Right renal pelvis (tissue), 4 donors: Measurements from ENCODE around the gene ADGRV1. TPM values are rescaled to one million over a fixed set of nuclear protein-coding genes. Genes with fewer than 3 reads are reported as not detected.
"Not testable (repeated sequence)": the region's sequence is repeated elsewhere in the genome, so short reads cannot be mapped to it uniquely, and the experiment has no call there.

Experiments
- DNase-seq, 4 donors: peaks; one replicate each; pipeline ENCODE4 v3.0.0-alpha.2; 2013; ENCODE audit warnings: low read depth in 4 of 4, low spot score in 3 of 4, missing footprints in 1 of 4
- polyA plus RNA-seq, 4 donors: library from polyadenylated mRNA; unstranded; fragments of 120-200 nt; gene quantifications; one replicate each; pipeline ENCODE4 v1.2.1, GENCODE V29; 2013; ENCODE audit not compliant: insufficient read length in 4 of 4

Gene ADGRV1
- polyA plus RNA-seq, 4 donors = 8.6 to 12.6 (median 12.0) TPM

DNA sequence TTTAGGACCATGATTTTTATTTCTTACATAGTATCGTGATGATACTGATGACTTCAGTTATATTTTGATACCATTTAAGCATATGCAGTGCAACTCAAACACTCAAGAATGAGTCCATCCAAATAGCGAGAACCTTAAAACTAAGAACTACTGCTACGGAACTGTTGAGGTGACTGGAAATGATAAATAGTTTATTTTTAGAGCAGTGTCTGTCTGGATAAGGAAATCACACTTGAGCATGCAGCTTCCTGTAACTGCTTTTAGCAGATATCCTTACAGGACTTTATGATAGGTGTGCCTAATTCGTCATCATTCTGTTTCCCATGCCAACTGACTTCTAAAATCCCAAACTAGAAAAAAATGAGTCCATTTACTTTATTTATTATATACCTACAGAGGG is 85.5 kb downstream of the ADGRV1 start:
- DNase-seq = no peak

DNA sequence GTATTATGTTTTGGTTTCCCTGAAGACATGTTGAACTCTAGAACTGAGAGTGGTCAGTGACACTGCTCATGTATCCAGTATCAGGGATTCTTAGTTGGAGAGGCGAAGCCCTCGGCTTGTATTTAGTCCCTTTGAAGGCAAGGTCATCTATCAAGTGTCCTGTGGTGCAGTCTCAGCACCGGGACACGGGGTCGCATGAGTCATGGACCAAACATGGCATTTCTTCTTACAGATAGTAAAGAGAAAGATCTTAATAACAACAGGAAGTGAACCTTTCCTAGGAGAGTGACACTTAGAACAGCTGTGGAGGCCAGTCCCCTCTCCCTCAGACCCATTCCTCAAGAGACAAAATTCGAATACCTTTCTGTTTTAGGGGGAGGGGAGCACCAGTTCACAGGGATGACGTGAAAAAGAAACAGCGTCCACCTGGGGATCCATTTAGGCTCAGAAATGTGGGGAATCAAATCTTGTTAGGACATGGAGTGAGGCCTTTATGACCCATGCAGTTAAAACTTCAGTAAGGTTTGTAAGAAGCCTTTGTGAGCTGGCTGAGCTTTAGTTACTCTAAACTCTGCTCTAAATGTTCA is 86.5 kb downstream of the ADGRV1 start:
- peak in 2 of 4 donors; percentile 1 to 5 for DNase-seq

DNA sequence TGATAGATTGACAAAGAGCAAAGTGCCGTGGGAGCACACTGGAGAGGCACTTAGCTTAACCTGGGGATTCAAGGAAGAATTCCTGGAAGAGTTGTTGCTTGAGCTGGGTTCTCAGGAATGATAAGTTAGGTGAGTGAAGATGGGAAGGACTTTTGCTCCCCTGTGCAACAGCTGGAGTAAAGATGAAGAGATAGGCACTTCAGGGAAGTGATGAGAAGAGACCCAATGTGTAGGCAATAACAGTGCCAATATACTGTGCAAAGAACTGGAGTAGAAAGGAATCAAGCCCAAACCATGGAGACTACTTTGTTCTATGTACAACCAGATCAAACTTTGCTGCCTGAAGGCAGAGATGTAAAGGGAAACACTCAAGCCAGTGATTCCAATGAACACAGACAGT is 92.2 kb downstream of the ADGRV1 start:
- no peak for DNase-seq

DNA sequence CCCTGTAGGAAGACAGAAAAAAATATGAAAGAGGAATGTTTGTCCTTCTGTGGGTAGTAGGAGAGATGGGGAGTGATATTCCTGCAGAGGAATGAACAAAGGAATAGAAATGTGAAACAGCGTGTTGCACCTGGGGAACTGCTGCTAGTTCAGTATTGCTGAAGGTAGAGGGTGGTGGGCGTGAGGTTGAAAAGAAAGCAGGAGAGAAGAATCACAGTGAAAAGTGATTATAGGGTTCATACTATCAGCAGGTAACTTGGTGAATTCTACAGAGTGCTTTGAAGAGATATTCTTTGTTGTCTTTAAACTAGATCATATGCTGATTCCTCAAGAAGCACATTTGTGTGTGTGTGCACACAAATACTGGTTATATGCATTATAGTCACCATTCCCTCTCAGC is 95.6 kb downstream of the ADGRV1 start:
- DNase-seq = no peak

DNA sequence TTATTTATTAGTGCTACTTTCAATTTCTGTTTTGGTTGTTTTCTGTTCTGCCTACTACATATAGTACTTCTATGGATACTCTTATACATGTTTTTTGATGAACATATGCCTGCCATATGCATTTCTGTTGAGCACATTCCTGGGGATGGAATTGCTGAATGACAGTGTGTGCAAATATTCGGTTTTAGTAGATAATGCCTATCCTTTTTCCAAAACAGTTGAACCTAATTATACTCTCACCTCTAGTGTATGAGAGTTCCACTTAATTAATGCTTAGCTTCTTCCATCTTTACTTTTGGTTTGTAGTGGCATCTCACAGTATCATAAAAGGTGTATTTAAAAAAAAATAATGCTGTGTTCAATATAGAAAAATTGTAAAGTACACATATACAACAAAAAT is 96.8 kb downstream of the ADGRV1 start:
- DNase-seq = no peak

DNA sequence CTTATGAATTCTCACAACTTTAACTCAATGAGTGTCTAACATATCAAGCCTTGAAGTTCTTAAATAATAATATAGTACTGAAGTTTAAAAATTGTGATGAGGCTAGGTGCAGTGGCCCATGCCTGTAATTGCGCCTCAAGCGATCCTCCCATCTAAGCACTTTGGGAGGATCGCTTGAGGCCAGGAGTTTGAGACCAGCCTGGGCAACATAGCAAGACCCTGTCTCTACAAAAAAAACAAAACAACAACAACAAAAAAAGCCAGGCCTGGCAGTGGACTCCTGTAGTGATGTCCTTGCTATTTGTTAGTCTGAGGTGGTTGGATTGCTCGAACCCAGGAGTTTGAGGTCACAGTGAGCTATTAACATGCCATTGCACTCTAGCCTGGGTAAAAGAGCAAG is 98.4 kb downstream of the ADGRV1 start:
- DNase-seq = no peak

DNA sequence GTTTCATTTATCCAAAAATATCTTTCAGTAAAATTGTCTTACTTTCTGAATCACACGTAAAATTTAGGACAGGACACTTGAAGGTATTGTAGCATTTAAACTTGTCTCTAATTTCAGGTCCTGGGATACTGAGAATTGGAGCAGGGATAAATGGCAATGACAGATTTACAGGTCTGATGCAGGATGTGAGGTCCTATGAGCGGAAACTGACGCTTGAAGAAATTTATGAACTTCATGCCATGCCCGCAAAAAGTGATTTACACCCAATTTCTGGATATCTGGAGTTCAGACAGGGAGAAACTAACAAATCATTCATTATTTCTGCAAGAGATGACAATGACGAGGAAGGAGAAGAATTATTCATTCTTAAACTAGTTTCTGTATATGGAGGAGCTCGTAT is 99.2 kb downstream of the ADGRV1 start:
- no peak for DNase-seq

DNA sequence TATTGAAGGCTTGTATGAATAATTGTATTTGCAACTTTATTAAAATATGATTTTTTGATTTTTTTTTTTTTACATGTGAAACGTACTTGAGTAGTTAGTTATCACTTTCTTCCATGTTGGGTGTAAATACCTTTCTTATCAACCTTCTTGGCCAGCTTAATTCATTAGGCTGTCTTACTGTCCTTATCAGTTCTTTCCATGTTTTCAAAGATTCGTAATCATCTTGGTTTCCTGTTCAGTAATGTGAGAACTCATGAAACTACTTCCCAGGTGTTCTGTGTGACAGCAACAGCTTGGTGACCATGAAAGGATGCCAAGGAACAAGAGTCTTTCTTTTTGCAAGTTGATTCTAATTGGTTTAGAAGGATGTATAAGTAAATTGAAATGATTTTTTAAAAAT is 100.0 kb downstream of the ADGRV1 start:
- DNase-seq = no peak

DNA sequence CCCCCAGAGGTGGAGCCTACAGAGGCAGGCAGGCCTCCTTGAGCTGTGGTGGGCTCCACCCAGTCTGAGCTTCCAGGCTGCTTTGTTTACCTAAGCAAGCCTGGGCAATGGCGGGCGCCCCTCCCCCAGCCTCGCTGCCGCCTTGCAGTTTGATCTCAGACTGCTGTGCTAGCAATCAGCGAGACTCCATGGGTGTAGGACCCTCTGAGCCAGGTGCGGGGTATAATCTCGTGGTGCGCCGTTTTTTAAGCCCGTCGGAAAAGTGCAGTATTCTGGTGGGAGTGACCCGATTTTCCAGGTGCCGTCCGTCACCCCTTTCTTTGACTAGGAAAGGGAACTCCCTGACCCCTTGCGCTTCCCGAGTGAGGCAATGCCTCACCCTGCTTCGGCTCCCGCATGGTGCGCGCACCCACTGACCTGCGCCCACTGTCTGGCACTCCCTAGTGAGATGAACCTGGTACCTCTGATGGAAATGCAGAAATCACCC is 109.5 kb downstream of the ADGRV1 start:
- not testable (repeated sequence) for DNase-seq

DNA sequence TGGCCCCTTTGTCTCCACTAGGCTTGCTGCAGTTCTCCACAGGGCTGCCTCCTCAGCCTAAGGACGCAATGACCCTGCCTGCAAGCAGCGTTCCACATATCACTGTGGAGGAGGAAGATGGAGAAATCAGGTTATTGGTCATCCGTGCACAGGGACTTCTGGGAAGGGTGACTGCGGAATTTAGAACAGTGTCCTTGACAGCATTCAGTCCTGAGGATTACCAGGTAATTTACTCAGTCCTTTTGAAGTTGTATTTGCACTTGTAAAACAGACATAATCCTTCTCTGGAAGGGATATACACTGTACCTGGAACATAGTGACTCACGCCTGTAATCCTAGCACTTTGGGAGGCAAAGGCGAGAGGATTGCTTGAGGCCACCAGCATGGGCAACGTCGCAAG is 116.6 kb downstream of the ADGRV1 start:
- DNase-seq = no peak

DNA sequence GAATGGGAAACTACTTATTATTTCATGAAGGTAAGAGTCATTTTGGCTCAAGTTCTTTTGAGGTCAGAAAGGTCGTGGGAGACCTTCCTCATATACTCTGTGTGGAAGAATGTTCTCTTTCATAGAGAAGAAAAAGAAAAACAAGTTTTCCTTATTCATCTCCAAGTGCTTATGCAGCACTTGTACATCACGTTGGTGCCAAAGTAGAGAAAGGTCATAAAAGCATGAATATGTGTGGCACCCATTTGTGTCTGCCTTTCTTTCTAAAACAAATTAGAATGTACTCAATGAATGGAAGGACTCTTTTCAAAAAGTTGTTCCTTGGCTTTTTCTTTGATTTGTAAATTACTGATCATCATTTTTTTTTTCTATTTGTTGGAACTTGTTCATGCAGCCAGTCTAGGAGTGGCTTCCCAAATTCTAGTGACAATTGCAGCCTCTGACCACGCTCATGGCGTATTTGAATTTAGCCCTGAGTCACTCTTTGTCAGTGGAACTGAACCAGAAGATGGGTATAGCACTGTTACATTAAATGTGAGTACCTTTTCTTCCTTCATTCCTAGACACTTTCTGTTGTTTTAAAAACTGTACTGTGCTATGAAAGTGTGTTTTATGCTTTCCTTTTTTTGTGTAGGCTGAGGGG is 122.4 kb downstream of the ADGRV1 start:
- no peak for DNase-seq

DNA sequence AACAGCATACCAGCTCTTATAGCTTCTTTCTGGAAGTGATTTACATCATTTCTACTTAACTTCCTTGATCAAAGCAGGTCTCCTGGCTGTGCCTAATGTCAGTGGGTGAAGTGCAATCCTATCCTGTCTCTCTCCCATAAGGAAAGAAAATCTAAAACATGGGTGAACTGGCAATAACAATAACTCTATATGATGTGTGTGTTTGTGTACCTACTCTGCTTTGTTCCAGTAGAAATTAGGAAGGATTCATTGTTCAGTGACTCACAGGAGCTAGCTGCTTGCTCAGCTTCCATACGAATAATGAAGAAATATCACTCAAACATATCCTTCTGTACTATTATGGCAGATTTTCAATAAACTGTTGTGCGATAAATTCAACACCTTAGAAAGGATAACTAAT is 123.7 kb downstream of the ADGRV1 start:
- DNase-seq = no peak

DNA sequence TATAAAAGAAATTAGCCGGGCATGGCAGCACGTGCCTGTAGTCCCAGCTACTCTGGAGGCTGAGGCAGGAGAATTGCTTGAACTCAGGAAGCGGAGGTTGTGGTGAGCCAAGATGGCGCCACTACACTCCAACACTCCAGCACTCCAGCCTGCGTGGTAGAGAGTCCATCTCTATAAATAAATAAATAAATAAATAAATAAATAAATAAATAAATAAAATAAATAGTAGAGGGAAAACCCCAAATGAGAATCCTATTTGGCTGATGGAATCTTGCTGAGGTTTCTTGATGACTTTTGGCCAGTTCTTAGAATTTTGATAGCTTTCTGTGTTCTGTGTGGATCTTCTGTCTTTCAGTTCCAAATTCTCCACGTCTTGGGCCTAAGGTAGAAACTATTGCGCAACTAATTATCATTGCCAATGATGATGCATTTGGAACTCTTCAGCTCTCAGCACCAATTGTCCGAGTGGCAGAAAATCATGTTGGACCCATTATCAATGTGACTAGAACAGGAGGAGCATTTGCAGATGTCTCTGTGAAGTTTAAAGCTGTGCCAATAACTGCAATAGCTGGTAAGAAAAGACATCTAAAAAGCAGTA is 126.9 kb downstream of the ADGRV1 start:
- DNase-seq = no peak

DNA sequence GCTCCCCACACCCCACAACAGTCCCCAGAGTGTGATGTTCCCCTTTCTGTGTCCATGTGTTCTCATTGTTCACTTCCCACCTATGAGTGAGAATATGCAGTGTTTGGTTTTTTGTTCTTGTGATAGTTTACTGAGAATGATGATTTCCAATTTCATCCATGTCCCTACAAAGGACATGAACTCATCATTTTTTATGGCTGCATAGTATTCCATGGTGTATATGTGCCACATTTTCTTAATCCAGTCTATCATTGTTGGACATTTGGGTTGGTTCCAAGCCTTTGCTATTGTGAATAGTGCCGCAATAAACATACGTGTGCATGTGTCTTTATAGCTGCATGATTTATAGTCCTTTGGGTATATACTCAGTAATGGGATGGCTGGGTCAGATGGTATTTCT is 127.8 kb downstream of the ADGRV1 start:
- not testable (repeated sequence) for DNase-seq

DNA sequence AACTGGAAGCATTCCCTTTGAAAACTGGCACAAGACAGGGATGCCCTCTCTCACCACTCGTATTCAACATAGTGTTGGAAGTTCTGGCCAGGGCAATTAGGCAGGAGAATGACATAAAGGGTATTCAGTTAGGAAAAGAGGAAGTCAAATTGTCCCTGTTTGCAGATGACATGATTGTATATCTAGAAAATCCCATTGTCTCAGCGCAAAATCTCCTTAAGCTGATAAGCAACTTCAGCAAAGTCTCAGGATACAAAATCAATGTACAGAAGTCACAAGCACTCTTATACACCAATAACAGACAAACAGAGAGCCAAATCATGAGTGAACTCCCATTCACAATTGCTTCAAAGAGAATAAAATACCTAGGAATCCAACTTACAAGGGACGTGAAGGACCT is 128.9 kb downstream of the ADGRV1 start:
- not testable (repeated sequence) for DNase-seq

DNA sequence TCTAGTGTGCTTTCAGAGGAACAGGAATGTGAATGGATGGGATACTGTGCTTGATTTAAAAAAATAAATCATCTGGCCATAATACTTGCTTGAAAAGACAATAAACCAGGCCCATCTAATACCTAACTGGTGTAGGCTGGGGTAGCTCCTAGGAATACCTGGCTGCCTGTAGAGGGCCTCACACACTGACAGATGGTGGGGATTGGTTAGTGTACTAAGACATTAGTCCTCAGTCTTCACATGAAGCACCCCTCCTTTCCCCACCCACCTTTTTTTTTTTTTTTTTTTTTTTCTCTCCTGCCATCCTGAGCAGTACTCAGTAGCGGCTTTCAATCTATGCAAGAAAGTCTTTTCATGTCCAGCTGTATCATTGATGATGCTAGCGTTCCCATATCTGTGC is 130.5 kb downstream of the ADGRV1 start:
- no peak for DNase-seq

DNA sequence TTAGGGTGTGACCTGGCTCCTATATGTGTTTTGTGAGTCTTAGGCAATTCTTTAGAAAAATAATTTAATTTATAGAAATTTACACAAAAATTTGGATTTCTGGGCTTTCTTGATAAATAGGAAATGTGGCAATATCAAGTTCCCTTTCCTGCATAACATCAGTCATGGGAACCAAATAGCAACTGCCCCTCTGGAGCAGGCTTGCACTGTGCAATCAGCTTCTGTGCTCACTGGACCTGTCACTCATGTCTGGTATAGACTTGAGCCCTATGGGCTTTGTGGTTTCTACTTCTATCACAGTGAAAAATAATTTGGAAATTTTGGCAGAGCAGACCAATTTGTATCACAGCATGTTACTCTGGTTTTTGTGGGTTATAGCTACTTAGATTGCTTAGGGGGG is 131.7 kb downstream of the ADGRV1 start:
- no peak for DNase-seq

DNA sequence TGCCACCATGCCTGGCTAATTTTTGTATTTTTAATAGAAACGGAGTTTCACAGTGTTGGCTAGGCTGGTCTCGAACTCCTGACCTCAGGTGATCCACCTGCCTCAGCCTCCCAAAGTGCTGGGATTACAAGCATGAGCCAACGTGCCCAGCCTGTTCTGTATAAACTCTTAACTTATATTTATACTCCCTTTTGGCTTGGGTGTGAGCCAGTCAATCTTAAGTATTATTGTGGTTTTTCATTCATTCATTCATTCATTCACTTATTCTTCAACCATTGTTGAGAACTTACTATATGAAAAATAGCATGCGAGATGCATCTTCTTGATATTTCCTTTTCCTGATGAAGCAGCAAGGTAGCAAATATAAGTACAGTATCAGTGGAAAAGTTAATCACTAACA is 132.9 kb downstream of the ADGRV1 start:
- DNase-seq = no peak

DNA sequence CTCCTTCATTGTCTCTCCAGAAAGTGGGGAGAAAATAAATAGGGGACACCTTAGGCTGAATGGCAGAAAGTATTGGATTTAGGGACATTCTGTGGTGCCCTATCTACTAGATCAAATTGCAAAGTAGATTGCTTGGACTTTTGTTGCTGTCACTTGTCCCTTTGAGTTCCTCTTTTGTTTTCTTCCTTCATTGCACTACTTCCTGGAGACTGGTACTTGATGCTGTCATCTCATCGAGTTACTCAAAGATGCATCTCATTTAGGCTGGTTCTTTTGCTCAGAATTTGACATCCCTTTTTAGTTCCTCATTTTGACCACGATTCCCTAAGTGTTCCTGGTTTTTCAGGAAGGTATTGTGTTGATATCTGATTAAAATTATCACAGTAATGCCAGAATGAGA is 137.6 kb downstream of the ADGRV1 start:
- no peak for DNase-seq

DNA sequence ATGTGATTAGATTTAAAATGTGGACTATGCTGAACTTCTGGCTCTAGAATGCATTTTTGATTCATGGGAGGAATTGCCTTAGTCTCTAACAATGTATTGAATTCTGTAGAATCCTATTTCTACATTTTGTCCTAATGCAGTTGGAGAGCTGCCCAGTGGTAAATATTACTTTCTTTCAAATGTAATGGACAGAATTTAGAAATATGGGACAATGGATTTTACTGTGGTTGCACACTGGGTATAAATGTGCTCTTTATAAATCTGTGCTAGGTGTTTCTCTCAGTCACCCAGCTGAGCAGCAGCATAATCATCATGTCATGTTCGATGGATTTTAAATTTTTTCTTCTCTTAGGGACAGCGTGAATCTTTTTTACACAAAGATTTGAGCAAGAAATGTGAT is 141.7 kb downstream of the ADGRV1 start:
- no peak for DNase-seq

DNA sequence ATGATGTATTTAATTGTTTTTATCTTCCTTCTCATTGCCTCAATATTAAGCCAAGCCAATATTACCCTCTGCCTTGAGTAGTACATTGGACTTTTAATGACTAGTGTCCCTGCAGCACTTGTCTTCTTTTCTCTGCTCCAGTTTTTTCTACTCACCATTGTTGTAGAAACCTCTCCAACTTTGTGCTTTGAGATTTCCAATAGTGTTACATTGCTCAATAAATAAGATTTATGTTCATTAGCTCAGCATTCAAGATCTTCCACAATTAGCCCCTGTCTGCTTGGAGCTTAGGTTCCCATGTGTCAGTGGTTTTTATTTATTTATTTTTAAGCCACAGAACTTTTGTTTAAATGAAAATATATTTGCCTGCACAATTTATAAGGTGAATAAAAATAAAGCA is 145.3 kb downstream of the ADGRV1 start:
- DNase-seq = no peak

DNA sequence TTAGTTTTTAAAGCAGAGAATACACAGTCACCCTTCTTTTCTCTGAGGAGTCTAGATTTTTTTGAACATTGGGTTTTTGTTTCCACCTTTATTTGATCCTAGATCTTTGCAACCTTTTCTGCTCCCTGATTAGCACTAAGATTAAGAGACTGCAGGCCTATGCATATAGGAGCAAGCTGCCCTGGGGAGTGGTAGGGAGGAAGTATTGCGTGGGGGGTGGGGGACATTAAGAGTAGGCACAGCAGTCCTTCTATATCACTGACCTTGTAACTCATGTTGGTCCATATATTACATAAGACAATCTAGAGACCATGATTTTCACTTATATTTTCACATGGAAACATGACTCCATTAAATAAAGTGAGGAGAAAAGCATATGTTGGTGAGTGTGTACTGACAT is 149.1 kb downstream of the ADGRV1 start:
- no peak for DNase-seq
